Activated CD4-positive, alpha-beta T cell treated with anti-CD3 and anti-CD28 coated beads, Interleukin-2, amount 50 U/mL, for 48 hours (primary cell): Measurements from ENCODE around the gene FAM83B.
"Not testable (repeated sequence)": the region's sequence is repeated elsewhere in the genome, so short reads cannot be mapped to it uniquely, and the experiment has no call there.

Experiments used
- DNase-seq, 2 experiments: peaks; one replicate each; pipeline ENCODE4 v3.0.0-alpha.2; 2020

Gene FAM83B, protein sequence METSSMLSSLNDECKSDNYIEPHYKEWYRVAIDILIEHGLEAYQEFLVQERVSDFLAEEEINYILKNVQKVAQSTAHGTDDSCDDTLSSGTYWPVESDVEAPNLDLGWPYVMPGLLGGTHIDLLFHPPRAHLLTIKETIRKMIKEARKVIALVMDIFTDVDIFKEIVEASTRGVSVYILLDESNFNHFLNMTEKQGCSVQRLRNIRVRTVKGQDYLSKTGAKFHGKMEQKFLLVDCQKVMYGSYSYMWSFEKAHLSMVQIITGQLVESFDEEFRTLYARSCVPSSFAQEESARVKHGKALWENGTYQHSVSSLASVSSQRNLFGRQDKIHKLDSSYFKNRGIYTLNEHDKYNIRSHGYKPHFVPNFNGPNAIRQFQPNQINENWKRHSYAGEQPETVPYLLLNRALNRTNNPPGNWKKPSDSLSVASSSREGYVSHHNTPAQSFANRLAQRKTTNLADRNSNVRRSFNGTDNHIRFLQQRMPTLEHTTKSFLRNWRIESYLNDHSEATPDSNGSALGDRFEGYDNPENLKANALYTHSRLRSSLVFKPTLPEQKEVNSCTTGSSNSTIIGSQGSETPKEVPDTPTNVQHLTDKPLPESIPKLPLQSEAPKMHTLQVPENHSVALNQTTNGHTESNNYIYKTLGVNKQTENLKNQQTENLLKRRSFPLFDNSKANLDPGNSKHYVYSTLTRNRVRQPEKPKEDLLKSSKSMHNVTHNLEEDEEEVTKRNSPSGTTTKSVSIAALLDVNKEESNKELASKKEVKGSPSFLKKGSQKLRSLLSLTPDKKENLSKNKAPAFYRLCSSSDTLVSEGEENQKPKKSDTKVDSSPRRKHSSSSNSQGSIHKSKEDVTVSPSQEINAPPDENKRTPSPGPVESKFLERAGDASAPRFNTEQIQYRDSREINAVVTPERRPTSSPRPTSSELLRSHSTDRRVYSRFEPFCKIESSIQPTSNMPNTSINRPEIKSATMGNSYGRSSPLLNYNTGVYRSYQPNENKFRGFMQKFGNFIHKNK

DNA sequence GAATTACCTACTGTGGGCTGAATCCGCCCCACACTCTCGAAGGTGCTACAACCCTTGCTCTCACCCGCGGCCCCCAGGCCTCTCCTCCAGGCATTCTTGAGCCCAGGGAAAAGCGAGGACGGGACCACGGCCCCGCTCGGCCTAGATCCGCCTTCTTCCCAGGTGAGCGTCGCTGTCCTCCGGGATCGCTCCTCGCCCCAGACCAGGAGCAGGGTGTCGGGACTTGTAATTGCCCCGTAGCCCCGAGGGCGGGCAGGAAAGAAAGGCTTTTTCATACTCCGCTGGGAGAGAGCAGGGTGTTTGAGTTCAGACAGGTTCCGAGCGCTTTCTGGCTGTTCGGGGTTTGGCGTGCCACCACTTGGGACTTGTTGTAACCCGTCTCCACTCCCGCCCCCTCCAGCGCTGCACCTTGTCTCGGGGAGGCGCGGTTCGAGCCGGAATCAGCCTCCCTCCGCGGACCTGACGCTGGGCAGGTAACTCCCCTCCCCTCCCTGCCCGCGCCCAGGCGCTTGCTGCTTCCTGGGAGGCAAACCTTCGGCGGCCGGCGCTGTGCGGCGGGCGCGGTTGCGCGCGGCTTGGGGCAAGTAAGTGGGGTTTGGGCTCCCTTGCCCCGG is at the start of gene FAM83B:
TSS of gene FAM83B (plus strand) at position 529 of the 614 bp plus-strand sequence. CDS start 23,476 bp downstream, outside the sequence.
- no peak for DNase-seq

DNA sequence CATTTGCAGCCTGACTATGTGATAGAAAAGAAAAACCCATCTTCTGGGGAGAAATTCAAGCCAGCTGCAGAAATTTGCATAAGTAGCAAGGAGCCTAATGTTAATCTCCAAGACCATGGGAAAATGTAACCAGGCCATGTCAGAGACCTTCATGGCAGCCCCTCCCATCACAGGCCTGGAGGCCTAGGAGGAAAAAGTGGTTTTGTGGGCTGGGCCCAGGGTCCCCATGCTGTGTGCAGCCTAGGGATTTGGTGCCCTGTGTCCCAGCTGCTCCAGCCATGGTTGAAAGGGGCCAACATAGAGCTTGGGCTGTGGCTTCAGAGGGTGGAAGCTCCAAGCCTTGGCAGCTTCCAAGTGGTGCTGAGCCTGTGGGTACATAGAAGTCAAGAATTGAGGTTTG is 49.7 kb upstream of the FAM83B start:
- DNase-seq = not testable (repeated sequence)

DNA sequence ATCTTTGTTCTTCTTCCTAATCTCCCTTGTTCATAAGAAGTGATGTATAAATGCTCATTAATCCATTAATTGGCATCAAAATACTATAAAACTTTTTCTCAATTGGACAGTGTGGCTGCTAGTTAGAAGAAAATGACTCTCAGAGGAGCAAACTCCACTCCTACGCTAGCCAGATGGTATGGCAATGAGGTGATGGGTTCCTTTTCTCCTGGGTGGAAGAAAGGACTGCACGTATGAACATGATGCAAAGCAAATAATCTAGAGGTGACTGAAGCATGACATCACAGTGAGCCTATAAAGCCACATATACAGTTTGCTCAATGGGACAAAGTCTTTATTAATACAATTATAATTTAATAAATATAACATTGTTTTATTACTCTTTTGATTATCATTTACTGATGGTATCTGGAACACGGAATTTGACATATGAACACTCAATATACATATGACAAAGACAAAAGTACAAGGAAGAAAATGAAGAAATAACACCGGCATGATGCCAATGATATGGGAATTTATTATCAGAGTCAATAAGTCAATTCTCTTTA is 46.4 kb upstream of the FAM83B start:
- DNase-seq = no peak

DNA sequence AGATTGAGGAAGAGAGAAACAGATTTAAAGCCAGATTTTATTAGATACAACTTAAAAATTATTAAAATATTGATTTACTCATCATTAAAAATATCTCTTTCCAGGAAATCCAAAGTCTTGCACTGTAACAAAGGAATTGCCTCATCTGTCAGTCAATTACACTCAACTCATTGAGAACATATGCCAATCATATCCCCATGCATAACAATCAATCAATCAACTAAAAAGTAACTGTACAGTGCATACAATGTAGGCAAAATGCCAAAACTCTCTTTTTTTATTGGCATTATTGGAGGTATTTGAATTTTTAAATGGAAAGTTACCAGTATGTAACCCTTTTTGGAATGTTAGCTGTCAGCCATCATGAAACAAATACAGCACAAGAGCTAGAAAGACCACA is 45.3 kb upstream of the FAM83B start:
- DNase-seq = no peak

DNA sequence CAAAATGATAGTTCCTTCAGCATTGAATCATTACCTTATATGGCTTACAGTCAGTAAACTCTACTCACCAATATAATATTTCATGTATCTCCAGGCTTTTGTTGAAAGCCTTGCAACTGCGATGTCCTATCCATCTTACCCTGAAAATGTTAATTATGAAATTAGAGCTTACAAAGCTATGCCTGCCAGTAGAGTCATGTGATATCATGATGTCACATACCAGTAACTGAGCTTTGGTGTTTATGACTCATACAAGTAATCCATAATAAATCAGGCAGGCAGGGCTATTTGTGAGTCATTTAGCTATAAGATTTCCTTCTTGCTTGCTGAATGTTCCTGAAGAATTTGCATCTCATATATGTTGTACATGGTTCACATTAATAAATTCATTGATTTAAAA is 44.9 kb upstream of the FAM83B start:
- no peak for DNase-seq

DNA sequence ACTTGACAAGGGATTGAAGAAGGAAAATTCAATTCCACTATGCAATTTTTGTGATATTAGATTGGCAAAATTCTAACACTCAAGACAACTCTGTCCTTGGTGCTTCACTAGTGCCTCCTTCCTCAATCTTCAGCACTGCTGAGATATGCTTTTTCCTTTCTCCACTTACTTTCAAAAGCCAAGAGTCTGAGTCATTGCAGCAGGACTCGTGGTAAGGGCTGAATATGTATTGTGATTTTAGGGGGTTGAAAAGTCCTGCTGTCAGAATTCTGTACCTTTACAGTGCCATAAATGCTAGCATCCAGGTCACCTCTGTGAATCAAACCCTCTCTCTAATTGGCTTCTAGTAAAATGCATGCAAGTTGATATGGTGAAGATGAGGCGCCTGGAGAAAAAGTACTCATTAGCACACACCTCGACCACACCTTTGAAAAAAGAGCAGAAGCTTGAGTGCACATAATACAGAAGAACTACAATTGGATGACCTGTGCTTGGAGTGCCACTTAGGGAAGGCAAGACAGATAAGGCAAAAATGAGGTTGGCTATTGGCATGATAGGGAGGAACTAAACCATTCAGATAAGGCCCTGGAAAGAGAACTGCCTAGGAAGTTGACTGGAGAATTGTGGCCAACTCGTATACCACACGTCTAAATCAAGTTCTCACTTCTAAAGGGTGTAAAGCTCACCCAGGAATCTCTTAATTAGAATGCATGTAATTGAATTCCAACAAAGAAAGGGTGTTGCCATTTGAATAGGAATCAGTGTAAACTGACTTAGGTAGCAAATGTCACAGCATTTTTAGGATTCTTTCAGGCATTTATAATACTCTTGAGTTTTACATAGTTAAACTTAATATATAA is 43.6 kb upstream of the FAM83B start:
- DNase-seq = no peak

DNA sequence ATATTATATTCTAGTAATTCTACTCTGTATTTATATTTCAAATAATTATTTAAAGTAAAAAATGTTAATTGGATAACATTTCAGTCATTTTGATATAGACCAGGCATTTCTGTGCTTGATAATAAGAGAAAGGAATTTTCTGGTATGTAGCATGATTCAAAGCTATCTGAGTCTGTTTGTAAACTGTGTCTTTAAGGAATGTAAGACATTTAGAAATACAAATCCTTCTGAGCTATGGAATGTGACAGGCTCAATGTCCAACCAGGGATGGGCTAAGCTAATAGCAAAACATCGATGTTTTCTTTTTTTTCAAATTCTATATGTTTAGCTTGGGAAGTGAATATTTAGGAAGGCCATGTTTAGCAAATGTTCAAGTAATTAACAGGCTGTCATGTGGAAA is 41.5 kb upstream of the FAM83B start:
- DNase-seq = no peak

DNA sequence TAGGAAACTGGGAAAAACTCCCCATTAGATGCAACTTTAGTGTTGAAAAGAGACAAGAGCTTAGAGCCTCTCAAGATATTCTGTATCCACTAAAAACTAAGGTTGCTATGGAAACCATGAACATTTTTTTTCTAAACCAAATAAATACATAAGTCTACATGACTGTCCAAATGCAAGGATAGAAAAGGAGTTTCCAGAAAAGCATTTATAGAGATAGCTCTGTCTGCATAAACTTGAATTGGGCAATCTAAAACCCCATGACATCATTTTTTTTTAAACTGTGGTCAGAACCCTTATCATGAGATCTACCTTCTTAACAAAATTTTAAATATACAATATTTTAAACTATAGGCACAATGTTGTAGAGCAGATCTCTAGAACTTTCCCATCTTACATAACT is 36.4 kb upstream of the FAM83B start:
- DNase-seq = no peak

DNA sequence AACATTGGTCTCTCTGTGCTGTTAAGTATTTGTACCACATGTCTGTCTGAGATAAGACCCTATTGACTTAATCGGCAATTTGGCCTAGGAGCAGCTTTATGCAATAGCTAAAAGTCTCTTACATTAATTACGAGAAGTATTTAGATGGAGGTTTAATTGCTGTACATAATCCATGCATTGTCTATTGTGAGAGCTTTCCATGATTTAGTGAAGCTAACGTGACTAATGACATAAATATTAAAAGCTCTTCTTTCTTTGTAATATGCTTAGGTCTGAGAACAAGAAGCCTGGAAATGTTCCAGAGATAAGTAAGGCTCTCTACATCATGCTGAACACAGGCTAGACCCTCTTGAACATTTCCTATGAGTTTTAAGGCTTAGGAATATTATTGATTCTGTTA is 32.7 kb upstream of the FAM83B start:
- DNase-seq = no peak

DNA sequence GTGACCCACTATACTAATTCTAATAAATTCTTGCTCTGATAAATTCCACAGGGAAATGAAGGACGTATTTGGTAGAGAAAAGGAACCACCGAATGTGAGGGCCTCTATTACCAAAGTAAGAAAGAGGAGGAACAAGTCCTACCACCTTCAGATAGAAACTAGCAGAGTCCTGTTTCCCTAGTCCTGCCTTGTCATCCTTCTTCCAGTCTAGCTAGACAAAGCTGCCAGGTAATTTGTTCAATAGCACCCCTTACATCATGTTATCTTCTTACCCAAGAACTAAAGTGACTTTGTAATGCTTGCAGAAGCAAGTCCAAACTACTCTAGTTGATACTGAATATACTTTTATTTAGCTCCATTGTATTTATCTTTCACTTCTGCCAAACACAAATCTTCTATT is 29.3 kb upstream of the FAM83B start:
- no peak for DNase-seq

DNA sequence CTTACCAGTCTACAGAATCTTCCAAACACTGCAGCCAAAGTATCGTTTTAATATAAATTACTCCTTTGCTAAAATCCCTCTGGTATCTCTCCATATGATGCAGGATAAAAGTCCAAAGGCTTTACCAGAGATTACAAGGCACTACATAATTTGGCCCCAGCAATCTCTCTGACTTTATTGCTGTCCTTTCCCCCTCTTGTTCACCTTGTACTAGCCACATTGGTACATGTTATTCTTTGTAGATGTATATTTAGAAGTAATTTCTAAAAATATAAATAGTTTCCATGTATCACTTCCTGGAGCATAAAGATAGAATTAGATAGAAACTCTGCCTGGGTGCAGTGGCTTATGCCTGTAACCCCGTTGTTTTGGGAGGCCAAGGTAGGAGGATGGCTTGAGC is 28.7 kb upstream of the FAM83B start:
- no peak for DNase-seq

DNA sequence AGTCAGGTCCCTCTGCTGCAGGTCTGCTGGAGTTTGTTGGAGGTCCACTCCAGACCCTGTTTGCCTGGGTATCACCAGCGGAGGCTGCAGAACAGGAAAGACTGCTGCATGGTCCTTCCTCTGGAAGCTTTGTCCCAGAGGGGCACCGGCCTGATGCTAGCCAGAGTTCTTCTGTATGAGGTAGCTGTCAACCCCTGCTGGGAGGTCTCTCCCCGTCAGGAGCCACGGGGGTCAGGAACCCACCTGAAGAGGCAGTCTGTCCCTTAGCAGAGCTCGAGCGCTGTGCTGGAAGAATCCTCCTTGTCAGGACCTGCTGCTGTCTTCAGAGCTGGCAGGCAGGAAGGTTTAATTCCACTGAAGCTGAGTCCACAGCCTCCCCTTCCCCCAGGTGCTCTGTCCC is 22.3 kb upstream of the FAM83B start:
- not testable (repeated sequence) for DNase-seq

DNA sequence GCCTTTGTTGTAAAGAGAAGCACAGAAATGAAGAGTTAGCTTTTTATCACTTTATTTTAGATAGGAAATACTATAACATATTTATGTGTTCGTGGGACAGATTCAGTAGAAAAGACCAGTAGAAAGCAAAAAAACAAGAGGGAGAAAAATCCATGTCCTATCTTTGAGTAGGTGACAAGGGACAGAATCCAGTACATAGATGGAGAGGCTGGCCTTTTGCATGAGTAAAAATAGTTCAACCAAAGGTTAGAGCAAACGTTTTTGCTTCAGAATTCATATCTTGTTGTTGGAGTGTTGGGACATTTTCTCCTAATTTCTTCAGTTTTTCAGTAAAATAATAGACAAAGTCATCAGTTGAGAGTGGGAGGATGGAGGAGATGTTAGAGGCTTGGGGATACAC is 19.6 kb upstream of the FAM83B start:
- DNase-seq = no peak

DNA sequence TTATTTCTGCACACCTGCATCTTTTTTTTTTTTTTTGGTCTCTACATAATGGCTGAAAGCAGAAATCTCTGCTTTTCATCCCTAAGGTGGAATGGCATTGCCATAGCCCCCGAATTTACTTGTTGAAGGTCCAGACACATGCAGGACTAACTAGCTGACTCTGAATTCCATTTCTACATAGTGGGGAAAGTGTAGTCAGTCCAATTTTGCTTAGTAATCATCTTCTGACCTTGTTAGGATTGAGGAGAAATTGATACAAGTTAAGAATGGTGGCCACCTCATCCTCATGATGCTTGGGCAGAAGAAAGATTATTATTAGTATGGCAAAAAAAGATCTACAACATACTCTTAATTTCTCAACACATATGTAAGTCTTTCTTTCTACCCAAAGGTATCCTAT is 16.4 kb upstream of the FAM83B start:
- DNase-seq = no peak

DNA sequence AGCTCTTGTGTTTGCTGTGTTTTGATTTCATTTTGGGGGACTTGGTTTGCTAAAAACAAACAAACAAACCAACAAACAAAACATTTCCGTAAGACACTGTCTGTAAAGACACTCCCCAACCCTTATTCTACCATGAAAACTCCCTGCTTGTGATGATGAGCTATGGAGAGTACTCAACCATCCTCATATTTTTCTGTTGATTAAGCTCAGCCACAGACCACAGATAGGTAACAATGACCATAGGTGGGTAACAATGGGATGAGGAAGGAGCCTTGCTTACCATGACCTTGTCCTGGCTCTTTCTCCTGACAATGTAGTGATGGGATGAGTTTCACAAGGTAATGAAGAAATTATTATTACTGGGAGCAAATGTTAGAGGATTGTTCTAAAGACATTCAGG is 11.4 kb upstream of the FAM83B start:
- DNase-seq = no peak

DNA sequence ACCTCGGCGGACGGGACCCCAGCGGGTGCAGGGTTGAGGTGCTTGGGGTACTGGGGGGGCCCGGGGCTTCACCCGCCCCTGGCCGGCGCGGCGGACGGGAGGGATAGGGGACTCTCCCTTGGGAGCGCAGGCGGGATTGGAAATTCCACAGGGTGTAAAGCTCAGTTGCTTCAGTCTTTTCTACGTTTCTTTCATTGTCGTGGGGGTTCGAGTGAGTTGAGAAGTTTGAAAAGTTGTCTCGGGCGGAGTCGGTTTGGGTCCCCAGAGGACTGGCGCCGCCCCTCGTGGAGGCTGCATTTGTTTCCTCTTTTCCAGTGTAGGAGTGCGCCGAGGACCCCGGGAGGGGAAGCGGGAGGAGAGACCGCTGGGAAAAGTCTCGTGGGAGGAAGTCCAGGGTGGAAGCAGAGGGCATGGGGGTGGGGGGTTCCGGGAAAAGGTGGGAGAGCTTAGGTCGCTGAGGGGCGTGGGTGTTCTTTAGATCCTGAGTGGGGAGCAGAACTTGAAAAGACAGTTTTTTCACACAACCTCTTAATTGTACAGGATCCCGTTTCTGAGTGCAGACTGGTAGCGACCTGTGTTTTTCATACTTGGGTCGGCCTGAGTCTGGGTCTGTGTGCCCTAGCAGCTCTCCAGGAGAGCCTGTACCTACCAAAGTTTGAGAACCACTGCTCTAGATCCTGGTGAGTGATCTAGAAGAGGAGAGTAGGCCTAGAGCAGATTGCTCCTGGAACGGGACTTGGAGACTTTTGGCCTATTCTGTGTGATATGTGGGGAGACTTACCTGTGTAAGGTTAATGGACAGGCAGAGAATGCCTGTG is 495 bp downstream of the FAM83B start:
- DNase-seq = no peak

DNA sequence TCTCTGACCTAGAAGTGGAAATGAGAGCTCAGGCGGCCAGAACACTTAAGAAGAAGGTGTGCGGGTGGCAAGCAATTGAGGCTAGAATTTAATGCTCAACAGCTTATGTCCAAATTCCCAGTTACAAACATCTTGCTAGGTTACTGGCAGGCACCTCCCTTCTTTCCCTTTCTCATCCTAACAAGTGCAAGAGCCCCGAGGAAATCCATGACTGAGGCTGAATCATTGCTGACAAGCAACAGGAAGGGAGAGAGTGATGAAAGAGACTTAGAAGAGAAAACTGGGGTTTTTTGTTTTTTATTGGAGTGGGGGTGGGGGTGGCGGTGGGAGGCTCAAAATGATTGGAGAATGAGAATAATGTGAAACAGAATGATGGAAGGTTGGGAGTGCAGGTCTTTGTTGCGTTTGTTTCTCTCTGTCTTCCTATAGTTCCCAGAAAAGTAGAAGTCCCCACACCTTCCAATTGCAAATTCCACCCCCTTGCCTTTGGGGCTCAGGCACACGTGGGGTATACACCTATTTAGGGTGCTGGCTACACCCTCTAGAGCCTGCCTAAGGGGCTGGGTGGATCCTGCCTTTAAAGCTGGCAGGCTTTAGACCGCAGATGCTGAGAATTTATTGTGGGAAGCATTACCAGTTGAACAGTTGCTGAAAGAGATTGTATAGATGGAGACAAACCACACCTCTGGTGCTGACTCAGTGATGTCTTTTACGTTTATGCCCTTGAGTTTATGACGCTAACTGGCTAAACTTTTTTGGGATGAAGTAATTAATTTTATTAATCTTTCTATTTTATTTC is 1.4 kb downstream of the FAM83B start:
- DNase-seq = no peak

DNA sequence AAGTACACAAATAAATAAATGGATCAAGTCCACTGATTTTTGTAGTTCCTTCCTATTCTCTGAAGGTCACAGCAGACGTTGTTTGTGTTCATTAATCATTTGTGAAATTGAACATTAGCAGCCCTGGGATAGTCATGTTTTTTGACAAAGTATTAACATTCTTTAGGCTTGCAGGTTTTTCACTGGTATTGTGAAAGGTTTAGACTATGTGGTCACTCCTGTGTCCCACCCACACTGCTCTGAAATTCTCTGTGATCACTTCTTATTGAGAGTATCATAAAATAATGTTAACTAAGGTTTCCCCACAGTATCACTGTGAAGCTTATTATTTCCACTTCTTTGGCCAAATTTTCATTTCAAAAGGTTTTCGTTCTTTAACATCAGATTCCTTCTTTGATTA is 3.5 kb downstream of the FAM83B start:
- DNase-seq = no peak

DNA sequence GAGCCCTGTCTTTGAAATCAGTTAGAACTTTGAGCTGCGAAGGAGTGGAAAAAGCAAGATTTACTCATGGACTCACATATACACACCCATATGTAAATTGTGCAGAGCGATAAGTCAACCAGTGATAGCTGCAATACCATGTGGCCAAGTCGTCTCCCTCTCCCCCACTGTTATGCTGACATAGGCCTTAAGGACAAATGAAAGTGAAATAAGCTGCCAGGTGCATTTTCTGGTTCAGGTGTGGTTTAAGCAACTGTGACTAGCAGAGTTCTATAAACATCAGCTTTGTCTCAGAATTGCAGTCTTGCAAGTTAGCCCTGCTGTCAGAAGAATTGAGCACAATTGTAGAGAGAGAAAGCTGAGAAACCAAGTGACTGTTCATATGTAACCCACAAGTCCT is 9.6 kb downstream of the FAM83B start:
- DNase-seq = no peak

DNA sequence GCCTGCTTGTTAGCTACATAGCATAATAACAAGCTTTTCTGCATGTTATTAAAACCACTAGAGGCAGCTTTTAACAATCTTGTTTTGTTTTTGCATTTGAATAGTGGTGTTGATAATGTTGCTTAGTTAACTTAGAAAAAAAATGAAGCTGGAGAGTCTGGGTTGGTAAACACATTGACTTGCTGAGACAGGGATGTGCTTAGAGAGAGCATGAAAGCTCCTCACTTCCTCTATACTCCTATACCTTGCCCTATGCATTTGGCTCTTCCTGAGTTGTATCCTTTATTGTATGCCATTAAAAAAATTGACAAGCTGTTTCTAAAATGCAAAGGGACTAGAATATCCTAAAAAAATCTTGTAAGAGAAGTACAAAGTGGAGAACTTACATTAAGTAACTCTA is 13.6 kb downstream of the FAM83B start:
- no peak for DNase-seq
